Stomach (tissue), 4 donors: ENCODE measurements around the gene PRKAG1.

Source experiments
- EP300 ChIP-seq: sonication (generic); formaldehyde crosslinking; IDR thresholded peaks from one replicate; pipeline ENCODE4 v1.6.1; 2017; ENCODE audit warnings: antibody characterized with exemption
- POLR2A ChIP-seq, 4 donors: fragments of 450-650 bp; IDR thresholded peaks; one replicate each; pipeline ENCODE4 v1.6.1; 2016; ENCODE audit warnings: antibody characterized with exemption in 4 of 4, control low read depth in 2 of 4, mild to moderate bottlenecking in 1 of 4, moderate library complexity in 1 of 4
- TF ChIP-seq, protein P1 (sequence below), 7 experiments: fragments of 450-650 bp in 4 of 7; fragments of 200-600 bp in 3 of 7; sonication (generic) in 3 of 7; IDR thresholded peaks; one replicate each; pipeline ENCODE4 v1.5.1; 2016 to 2019; ENCODE audit warnings: antibody characterized with exemption in 7 of 7, control low read depth in 2 of 7, mild to moderate bottlenecking in 1 of 7

DNA sequence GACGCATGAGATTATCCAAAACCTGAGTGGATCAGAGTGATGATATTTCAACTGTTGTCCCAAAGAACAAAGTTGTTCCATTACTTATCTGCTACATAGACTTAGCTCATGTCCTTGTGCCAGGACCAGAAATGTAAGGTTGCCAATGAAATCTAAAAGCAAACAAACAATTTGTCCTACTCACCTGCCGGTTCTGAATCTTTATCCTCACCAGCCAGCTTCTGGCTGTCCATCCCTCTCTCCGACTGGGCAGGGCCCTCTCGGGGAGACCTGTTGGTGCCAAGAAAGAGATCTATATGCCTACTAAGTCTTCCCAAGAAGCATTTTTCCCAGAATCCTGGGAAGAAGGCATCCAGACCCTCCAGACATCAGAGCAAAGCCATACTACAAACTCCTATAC lies 36.5 kb upstream of the PRKAG1 start:
- TF ChIP-seq POLR2A (IDR thresholded peaks at IDR 0.05), result no peak
- TF ChIP-seq, protein P1, sequence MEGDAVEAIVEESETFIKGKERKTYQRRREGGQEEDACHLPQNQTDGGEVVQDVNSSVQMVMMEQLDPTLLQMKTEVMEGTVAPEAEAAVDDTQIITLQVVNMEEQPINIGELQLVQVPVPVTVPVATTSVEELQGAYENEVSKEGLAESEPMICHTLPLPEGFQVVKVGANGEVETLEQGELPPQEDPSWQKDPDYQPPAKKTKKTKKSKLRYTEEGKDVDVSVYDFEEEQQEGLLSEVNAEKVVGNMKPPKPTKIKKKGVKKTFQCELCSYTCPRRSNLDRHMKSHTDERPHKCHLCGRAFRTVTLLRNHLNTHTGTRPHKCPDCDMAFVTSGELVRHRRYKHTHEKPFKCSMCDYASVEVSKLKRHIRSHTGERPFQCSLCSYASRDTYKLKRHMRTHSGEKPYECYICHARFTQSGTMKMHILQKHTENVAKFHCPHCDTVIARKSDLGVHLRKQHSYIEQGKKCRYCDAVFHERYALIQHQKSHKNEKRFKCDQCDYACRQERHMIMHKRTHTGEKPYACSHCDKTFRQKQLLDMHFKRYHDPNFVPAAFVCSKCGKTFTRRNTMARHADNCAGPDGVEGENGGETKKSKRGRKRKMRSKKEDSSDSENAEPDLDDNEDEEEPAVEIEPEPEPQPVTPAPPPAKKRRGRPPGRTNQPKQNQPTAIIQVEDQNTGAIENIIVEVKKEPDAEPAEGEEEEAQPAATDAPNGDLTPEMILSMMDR (IDR thresholded peaks at IDR 0.05), result no peak
- TF ChIP-seq EP300, result no peak
